Smooth muscle cell (in vitro differentiated cells): ENCODE data around the gene NUDT3. TPM values are rescaled to one million over a fixed set of nuclear protein-coding genes. Genes with fewer than 3 reads are reported as not detected.

Experiments used
- DNase-seq: peaks from one replicate; lab custom pipeline; 2025; ENCODE audit not compliant: unreplicated experiment; lab: John Stamatoyannopoulos, UW
- H2AFZ ChIP-seq: fragments of 200-600 bp; sonication (generic); 2 replicates; pipeline ENCODE4 v1.6.0; 2016; ENCODE audit warnings: antibody characterized with exemption, low read depth, mild to moderate bottlenecking
- H3F3A ChIP-seq: fragments of 200-600 bp; sonication (generic); 2 replicates; pipeline ENCODE4 v1.6.0; 2017; ENCODE audit warnings: antibody characterized with exemption, low read depth
- H3K27ac ChIP-seq: fragments of 200-600 bp; sonication (generic); 2 replicates; pipeline ENCODE4 v1.5.1; 2016; ENCODE audit warnings: low read depth, mild to moderate bottlenecking
- H3K27me3 ChIP-seq: fragments of 200-600 bp; sonication (generic); 2 replicates; pipeline ENCODE4 v1.6.1; 2016; ENCODE audit warnings: low read depth, mild to moderate bottlenecking
- H3K36me3 ChIP-seq: fragments of 200-600 bp; sonication (generic); 2 replicates; pipeline ENCODE4 v1.5.1; 2016; ENCODE audit warnings: low read depth
- H3K4me1 ChIP-seq: fragments of 200-600 bp; sonication (generic); 2 replicates; pipeline ENCODE4 v1.5.1; 2016; ENCODE audit warnings: low read depth
- H3K4me2 ChIP-seq: fragments of 200-600 bp; sonication (generic); 2 replicates; pipeline ENCODE4 v1.6.0; 2016; ENCODE audit warnings: mild to moderate bottlenecking
- H3K4me3 ChIP-seq: fragments of 200-600 bp; sonication (generic); 2 replicates; pipeline ENCODE4 v1.5.1; 2016; ENCODE audit warnings: mild to moderate bottlenecking
- H3K79me2 ChIP-seq: fragments of 200-600 bp; sonication (generic); 2 replicates; pipeline ENCODE4 v1.6.0; 2016; ENCODE audit warnings: low read depth, mild to moderate bottlenecking
- H3K9ac ChIP-seq: fragments of 200-600 bp; sonication (generic); 2 replicates; pipeline ENCODE4 v1.6.0; 2016; ENCODE audit warnings: low read depth
- H3K9me3 ChIP-seq: fragments of 200-600 bp; sonication (generic); replicated peaks from 2 replicates; pipeline ENCODE4 v1.5.1; 2016; ENCODE audit warnings: low read depth
- H4K20me1 ChIP-seq: fragments of 200-600 bp; sonication (generic); 2 replicates; pipeline ENCODE4 v1.6.0; 2016; ENCODE audit warnings: low read depth
- WGBS: methylation state at CpG from one replicate; pipeline ENCODE4 v1.1.7; 2016; ENCODE audit warnings: low lambda C conversion rate; 5-methylcytosine and 5-hydroxymethylcytosine counted together
- polyA plus RNA-seq: library from polyadenylated mRNA; unstranded; fragments of >200 nt; fragmentation: Nextera tagmentation; extraction: Ambion mirVana; gene quantifications from 2 replicates; pipeline ENCODE4 v1.2.1, GENCODE V29; 2016
- total RNA-seq: library from RNA; depleted of rRNA; stranded (reverse); fragments of >200 nt; gene quantifications from 2 replicates; pipeline ENCODE4 v1.2.3, GENCODE V29; 2014
- TF ChIP-seq, protein P1 (sequence below): fragments of 200-600 bp; sonication (generic); IDR thresholded peaks from 2 replicates; pipeline ENCODE4 v1.5.1; 2017; ENCODE audit warnings: borderline replicate concordance, mild to moderate bottlenecking, antibody characterized with exemption; ENCODE audit not compliant: insufficient read depth, poor library complexity, severe bottlenecking

NUDT3 gene
- total and polyA plus RNA-seq, 2 experiments from 2014 or later = 7.5 to 12.9 TPM

DNA sequence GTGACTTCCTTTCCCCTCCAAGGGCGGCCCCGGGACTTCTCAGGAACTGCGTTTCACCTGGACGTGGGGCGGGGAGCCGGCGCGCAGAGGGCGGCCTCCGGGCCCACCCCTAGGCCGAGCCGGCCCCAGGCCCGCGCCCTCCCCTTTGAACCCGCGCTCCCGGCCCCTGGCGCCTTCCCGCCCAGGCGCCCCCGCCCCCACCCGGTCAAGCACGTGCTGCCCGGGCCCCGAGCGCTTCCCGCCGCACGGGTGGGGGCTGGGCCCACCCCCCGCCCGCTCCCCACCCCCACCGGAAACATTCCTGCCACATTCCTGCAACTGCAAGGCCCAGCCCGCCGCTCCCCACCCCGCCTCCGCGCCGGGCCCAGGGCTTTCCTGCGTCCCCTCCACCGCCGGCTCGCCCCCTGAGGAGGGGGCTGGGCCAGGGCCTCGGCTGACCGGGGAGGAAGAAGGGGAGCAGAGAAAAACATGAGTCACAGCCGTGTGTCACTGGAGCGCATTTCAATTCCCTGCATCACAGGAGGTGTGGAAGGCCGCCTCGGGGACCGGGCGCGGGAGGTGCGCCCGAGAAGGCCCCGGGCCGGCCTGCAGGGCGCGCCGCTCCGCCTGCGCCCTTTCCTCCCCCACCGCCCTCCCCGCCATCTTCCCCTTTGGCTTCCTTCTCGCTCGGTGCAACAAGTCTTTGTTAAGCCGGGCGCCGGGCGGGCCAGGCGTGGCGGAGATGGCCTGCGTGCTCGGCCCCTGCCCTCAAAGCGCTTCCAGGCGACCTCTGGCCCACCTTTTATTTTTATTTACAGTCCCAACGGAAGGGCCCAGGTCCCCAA, 156.9 kb downstream of the NUDT3 start:
- no peaks in the 10 kb centered on the region for H3K9me3 ChIP-seq
- peaks cover 19% of the 10 kb centered on the region for H4K20me1 ChIP-seq
- peaks cover 7% of the 10 kb centered on the region for H3K79me2 ChIP-seq
- H3F3A ChIP-seq = peaks cover 15% of the 10 kb centered on the region
- peak overlapping the region; percentile 88 for H3K4me2 ChIP-seq
- H3K27ac ChIP-seq = peak overlapping the region; percentile 77
- H3K4me3 ChIP-seq = peak overlapping the region; percentile 88
- peaks cover 22% of the 10 kb centered on the region for H3K4me1 ChIP-seq
- H2AFZ ChIP-seq = no peak overlapping the region
- H3K9ac ChIP-seq = peak overlapping the region; percentile 69
- DNase-seq = peak; percentile 32
- no peaks in the 10 kb centered on the region for H3K27me3 ChIP-seq
- TF ChIP-seq, protein P1, sequence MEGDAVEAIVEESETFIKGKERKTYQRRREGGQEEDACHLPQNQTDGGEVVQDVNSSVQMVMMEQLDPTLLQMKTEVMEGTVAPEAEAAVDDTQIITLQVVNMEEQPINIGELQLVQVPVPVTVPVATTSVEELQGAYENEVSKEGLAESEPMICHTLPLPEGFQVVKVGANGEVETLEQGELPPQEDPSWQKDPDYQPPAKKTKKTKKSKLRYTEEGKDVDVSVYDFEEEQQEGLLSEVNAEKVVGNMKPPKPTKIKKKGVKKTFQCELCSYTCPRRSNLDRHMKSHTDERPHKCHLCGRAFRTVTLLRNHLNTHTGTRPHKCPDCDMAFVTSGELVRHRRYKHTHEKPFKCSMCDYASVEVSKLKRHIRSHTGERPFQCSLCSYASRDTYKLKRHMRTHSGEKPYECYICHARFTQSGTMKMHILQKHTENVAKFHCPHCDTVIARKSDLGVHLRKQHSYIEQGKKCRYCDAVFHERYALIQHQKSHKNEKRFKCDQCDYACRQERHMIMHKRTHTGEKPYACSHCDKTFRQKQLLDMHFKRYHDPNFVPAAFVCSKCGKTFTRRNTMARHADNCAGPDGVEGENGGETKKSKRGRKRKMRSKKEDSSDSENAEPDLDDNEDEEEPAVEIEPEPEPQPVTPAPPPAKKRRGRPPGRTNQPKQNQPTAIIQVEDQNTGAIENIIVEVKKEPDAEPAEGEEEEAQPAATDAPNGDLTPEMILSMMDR = no peak
- 4% methylated on average over 37 of the region's 75 CpGs for WGBS
- H3K36me3 ChIP-seq = no peaks in the 10 kb centered on the region

DNA sequence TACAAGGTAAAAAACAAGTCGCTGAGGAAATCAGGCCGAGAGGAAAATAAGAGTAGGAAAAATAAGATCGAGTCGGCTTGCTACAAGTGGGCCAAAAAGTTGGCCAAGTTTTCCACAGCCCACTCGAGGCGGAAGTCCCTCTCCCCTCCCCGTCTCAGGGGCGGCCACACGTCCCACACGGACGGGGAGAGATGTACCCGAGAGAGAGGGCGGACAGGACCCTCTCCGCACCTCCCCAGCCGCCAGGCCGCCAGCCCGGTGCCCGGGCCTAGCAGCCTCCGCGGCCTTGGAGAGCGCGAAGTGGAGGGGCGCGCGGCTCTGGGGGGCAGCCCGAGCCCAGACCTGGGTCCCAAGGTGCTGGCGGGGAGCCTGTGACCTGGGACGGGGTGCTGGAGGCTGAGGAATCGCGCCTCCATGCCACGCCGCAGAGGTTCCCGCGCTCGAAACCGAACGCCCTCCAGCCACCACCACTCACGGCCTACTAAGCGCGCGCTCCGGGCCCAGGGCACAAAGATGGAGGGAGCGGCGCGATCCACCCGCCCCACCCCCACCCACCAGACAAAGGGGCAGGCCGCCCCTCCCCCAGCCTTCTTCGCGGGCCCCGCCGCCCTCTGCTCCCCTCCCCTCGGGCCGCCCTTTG, 157.7 kb downstream of the NUDT3 start:
- Histone ChIP-seq H3K79me2 (peaks cover 7% of the 10 kb centered on the region), H3K27me3 (no peaks in the 10 kb centered on the region), H3F3A (peaks cover 15% of the 10 kb centered on the region), H2AFZ (no peak overlapping the region), H3K9me3 (no peaks in the 10 kb centered on the region), H4K20me1 (peaks cover 14% of the 10 kb centered on the region), H3K4me2 (peak overlapping the region; percentile 88), H3K36me3 (no peaks in the 10 kb centered on the region), H3K27ac (peak overlapping the region; percentile 77), H3K4me3 (peak overlapping the region; percentile 88), H3K9ac (no peak overlapping the region), H3K4me1 (peaks cover 22% of the 10 kb centered on the region)
- DNase-seq = no peak
- TF ChIP-seq, protein P1 = no peak
- WGBS = 39% methylated on average over 21 of the region's 53 CpGs

DNA sequence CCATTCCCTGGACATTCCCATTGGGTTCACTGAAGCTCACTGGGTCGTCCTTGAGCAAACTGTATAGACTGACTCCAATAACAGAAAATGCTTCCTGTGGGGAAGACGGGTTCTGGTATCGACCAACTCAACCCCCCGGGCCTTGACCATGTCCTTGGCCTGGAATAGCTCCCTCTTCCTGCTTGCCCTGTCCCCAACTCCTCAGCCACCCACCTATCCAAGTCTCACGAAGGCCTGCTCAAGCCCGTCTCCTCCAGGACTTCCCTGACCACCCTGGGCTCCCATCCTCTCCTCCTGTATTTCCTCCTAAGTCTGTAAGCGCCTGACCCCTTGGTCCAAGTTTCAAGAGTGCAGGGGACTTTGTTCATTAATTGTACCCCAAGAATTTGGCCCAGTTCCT, 158.6 kb downstream of the NUDT3 start:
- DNase-seq = no peak
- Histone ChIP-seq H3K4me1 (peaks cover 15% of the 10 kb centered on the region), H3K9me3 (no peaks in the 10 kb centered on the region), H3K79me2 (peaks cover 3% of the 10 kb centered on the region), H3K27ac (peak overlapping the region; percentile 77), H3K36me3 (no peaks in the 10 kb centered on the region), H3K27me3 (no peaks in the 10 kb centered on the region), H2AFZ (no peak overlapping the region), H3K4me3 (no peak overlapping the region), H3K4me2 (no peak overlapping the region), H3F3A (peaks cover 15% of the 10 kb centered on the region), H3K9ac (no peak overlapping the region), H4K20me1 (peaks cover 8% of the 10 kb centered on the region)
- TF ChIP-seq, protein P1 = no peak
- WGBS = 94% methylated on average over 7 of the region's 7 CpGs
